ENCODE data around the gene ATG101. TPM values are rescaled to one million over a fixed set of nuclear protein-coding genes. Genes with fewer than 3 reads are reported as not detected.

The ATG101 gene, protein sequence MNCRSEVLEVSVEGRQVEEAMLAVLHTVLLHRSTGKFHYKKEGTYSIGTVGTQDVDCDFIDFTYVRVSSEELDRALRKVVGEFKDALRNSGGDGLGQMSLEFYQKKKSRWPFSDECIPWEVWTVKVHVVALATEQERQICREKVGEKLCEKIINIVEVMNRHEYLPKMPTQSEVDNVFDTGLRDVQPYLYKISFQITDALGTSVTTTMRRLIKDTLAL
- 85.6 and 98.5 TPM in 2 replicates for total RNA-seq

DNA sequence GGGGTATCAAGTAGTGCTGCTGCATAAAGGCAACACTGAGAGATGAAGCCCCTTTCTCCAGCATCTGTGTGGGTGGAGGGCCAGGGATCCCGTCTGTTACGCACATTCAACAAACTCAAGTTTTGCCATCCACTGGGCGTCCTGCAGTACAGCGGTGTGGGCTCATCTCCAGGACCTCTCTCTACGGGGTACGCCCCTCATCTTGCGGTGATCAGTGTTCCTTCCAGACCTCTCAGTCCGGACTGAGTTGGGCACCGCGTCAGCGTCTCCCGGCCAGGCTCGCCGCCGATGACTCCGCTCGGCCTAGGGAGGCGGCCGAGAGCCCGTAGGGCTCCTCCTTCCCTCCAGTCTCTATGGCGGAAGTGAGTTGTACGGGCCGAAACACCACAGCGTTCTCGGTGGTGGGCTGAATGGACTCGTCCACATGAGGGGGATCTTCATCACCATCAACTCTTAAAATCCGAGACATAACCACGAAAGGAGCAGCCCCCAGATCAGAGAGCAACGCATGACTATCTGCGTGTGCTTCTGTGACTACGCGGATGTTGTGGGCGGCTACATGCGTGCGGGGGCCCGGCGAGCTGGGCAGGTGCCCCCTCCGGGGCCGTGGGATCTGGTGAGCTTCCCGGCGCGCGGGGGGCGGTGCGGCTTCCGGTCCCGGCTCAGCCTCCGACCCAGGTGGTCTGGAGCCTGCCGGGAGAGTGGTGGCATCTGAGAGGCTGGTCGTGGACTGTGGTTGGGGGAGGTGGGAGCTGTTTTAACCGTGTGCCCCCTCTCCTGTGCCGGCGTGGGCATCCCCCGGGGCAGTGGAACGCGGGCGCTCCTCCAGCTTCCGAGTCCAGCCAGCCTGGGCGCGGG lies at the start of gene ATG101:
Gene ATG101 (plus strand): TSS at position 652 of the 858 bp plus-strand sequence. CDS start 3,673 bp downstream, outside the sequence.

DNA sequence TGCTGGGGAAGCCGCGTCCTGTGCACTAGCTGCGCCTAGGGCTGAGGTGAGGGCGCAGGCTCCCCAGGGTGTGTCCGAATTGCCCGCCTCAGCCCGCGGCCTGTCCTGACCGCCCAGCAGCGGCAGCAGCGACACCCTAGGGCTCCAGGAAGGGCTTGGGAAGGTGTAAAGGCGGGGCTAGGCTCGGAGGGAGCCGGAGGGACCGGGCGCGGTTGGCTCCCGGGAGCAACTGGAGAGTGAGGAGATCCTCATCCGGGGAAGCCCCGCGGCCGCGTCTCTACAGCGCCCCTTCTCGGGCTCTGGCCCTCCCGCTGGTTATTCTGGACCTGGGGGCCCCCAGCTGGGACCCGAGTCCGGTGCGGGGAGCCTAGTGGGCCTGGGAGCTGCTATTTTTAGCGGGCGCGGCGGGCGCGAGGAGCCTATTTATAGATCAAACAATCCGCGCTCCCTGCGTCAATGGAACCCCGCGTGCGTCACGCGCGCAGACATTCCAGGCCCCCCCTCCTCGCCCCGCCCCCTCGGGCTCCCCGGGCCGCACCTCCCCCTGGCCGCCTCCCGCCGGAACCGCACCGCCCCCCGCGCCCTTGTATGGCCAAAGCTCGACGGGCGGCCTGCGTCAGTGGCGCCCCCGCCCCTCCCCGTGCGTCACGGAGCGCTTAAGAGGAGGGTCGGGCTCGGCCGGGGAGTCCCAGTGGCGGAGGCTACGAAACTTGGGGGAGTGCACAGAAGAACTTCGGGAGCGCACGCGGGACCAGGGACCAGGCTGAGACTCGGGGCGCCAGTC lies 18.8 kb upstream of the ATG101 start, which contains the start of gene NR4A1:
Gene NR4A1 (plus strand): TSS at position 685 of the 784 bp plus-strand sequence. CDS start 2,887 bp downstream, outside the sequence.

DNA sequence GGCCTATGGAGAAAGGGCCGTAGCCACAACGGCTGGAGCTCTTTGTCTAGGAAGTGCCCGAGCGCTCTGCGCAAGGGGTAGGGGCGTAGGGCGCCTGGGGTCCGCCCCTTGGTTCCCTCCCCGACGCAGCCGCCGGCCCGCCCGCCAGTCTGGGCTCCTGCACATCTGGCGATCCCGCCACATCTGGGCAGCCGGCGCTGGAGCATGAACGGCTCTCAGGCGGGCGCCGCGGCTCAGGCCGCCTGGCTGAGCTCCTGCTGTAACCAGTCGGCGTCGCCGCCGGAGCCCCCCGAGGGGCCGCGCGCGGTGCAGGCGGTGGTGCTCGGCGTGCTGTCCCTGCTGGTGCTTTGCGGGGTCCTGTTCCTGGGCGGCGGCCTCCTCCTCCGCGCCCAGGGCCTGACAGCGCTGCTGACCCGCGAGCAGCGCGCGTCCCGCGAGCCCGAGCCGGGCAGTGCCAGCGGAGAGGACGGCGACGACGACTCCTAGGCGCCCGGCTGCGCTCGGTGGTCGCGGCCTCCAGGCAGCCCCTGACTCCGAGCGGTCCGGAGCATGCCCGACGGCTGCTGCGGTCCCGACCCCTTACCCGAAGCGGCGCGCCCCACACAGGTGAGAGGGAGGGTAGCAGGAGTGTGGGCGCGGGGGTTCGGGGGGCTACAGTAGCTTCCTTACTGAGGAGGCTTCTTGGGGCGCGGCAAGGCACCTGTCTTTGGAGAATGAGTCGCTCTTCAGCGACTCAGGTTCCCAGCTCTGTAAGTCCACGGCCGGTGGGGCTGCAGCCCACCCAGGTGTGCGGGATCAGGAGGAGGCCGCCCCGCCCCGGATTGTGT lies 10.0 kb downstream of the ATG101 start, which contains the start of gene SMIM41:
Gene SMIM41 (plus strand): TSS at position 129 of the 827 bp plus-strand sequence. CDS start 76 bp downstream, at position 205.

Other genes with a start within 250 kb of the ATG101 start
- gene FIGNL2, start 221.3 kb upstream of the ATG101 start, total RNA-seq = not detected in 2 replicates
- not detected in 2 replicates for gene ANKRD33, start 181.9 kb upstream of the ATG101 start, total RNA-seq
- 107 and 184 TPM in 2 replicates for gene ACVRL1, start 162.5 kb upstream of the ATG101 start, total RNA-seq
- gene ACVR1B, start 118.3 kb upstream of the ATG101 start, total RNA-seq = 18.2 and 20.7 TPM in 2 replicates
- gene TAMALIN, start 63.0 kb upstream of the ATG101 start, total RNA-seq = 6.8 and 20.4 TPM in 2 replicates
- 22.0 and 122 TPM in 2 replicates for gene NR4A1, start 18.5 kb upstream of the ATG101 start, total RNA-seq
- gene SMIM41, start 9.7 kb downstream of the ATG101 start, total RNA-seq = not detected in 2 replicates
- under 0.01 TPM in 1 of 2 replicates, not detected in the other for gene KRT80, start 122.0 kb downstream of the ATG101 start, total RNA-seq
- 85.9 and 90.6 TPM in 2 replicates for gene KRT7, start 163.3 kb downstream of the ATG101 start, total RNA-seq
- 0.54 TPM in 1 of 2 replicates, not detected in the other for gene KRT86, start 204.7 kb downstream of the ATG101 start, total RNA-seq
- gene KRT81, start 221.6 kb downstream of the ATG101 start, total RNA-seq = 0.16 TPM in 1 of 2 replicates, not detected in the other

Data from cardiac atrium fibroblast (primary cell).